NCI-H526 (cell line): Measurements from ENCODE around the gene ANKLE1.

ENCODE experiments used
- DNase-seq, 2 experiments: peaks; one replicate each; lab custom pipeline; 2025; lab: John Stamatoyannopoulos, UW

The ANKLE1 gene

GRCh38 chr19:17281391-17282304 is at the start of gene ANKLE1:
Gene ANKLE1 (plus strand): TSS chr19:17281901. CDS start chr19:17281921, 20 bp downstream.
- peak in 1 of 2 experiments; percentile 22 for DNase-seq

GRCh38 chr19:17232258-17232657 is 49.4 kb upstream of the ANKLE1 start:
- DNase-seq: no peak

GRCh38 chr19:17234911-17235299 is 46.8 kb upstream of the ANKLE1 start:
- peak in 1 of 2 experiments; percentile 60 for DNase-seq

GRCh38 chr19:17235300-17235970 is 46.3 kb upstream of the ANKLE1 start:
- peak in 1 of 2 experiments; percentile 63 for DNase-seq

GRCh38 chr19:17235971-17236777 is 45.5 kb upstream of the ANKLE1 start:
- DNase-seq: peak in 1 of 2 experiments; percentile 60

- no peak for DNase-seq
These were observed 44.7 kb upstream of the ANKLE1 start for GRCh38 chr19:17236811-17237543.

- DNase-seq: no peak
These were observed 43.7 kb upstream of the ANKLE1 start for GRCh38 chr19:17237747-17238706.

- DNase-seq: no peak
These were observed 41.5 kb upstream of the ANKLE1 start for GRCh38 chr19:17240062-17240752.

GRCh38 chr19:17240826-17241399 is 40.8 kb upstream of the ANKLE1 start:
- DNase-seq: no peak

- DNase-seq: no peak
These were observed 39.1 kb upstream of the ANKLE1 start for GRCh38 chr19:17242431-17243208.

GRCh38 chr19:17243211-17243829 is 38.4 kb upstream of the ANKLE1 start:
- DNase-seq: no peak

GRCh38 chr19:17243830-17244617 is 37.7 kb upstream of the ANKLE1 start:
- peak in 1 of 2 experiments; percentile 69 for DNase-seq

- DNase-seq: peak in 1 of 2 experiments; percentile 28
These were observed 36.8 kb upstream of the ANKLE1 start for GRCh38 chr19:17244618-17245534.

- no peak for DNase-seq
These were observed 36.1 kb upstream of the ANKLE1 start, which contains the start of gene NR2F6 for GRCh38 chr19:17245535-17245984. Gene NR2F6 (minus strand): TSS chr19:17245919. CDS start chr19:17245220, 699 bp downstream.

- DNase-seq: no peak
These were observed 34.8 kb upstream of the ANKLE1 start for GRCh38 chr19:17246681-17247425.
